Measurements from ENCODE around the gene HDHD5. TPM values are rescaled to one million over a fixed set of nuclear protein-coding genes. Genes with fewer than 3 reads are reported as not detected.

HDHD5 gene
- total and polyA plus RNA-seq, 10 donors: 25.4 to 47.6 (median 32.3) TPM

GRCh38 chr22:17191163-17191784 lies 32.2 kb upstream of the HDHD5 start:
- peaks cover 0 to 69% (median 34%) of the 10 kb centered on the region in 6 donors for H3K36me3 ChIP-seq
- intact Hi-C loops (cut with DNase I; ENCODE audit: low total_unique reads): no loop called here
- H3K9me3 ChIP-seq: no peaks in the 10 kb centered on the region
- H3K4me3 ChIP-seq: no peak overlapping the region
- no peak for DNase-seq
- TF ChIP-seq POLR2AphosphoS5 (IDR thresholded peaks at IDR 0.05): no peak
- TF ChIP-seq POLR2A (IDR thresholded peaks at IDR 0.05): no peak
- TF ChIP-seq, protein P1, sequence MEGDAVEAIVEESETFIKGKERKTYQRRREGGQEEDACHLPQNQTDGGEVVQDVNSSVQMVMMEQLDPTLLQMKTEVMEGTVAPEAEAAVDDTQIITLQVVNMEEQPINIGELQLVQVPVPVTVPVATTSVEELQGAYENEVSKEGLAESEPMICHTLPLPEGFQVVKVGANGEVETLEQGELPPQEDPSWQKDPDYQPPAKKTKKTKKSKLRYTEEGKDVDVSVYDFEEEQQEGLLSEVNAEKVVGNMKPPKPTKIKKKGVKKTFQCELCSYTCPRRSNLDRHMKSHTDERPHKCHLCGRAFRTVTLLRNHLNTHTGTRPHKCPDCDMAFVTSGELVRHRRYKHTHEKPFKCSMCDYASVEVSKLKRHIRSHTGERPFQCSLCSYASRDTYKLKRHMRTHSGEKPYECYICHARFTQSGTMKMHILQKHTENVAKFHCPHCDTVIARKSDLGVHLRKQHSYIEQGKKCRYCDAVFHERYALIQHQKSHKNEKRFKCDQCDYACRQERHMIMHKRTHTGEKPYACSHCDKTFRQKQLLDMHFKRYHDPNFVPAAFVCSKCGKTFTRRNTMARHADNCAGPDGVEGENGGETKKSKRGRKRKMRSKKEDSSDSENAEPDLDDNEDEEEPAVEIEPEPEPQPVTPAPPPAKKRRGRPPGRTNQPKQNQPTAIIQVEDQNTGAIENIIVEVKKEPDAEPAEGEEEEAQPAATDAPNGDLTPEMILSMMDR (IDR thresholded peaks at IDR 0.05 in 8 of 11, conservative IDR thresholded peaks at IDR 0.05 in 3 of 11): no peak
- WGBS, 5 donors: 83 to 90% (median 89%) methylated on average over 11 to 12 of the region's 12 CpGs
- H3K4me1 ChIP-seq: peaks cover 0 to 5% (median 0%) of the 10 kb centered on the region in 6 donors
- H3K27ac ChIP-seq: no peak overlapping the region
- H3K27me3 ChIP-seq (replicated peaks in 1 of 7): no peaks in the 10 kb centered on the region

DNA sequence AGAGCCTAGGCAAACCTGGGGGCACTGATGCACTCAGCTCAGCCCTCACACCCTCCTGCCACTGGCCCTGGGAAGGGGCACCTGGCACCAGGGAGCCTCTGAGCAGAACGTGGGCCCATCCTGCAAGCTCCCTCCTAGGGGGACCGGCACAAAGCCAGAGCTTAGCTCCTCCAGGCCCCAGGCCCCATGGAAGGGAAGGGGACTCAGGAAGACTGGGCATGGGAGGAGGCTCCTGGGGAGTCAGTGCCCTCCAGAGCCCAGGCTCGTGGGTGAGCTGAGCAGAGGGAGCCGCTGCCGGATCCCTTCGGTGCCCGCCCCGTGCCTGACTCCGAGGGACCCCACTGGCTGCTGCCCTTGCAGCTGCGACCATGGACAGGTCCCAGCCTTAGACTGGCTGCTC lies 31.6 kb upstream of the HDHD5 start:
- 91 to 100% (median 95%) methylated on average over 1 to 10 of the region's 10 CpGs; no CpG with 5 or more reads in 1 of the 5 donors for WGBS, 5 donors
- TF ChIP-seq, protein P1 (IDR thresholded peaks at IDR 0.05 in 8 of 11, conservative IDR thresholded peaks at IDR 0.05 in 3 of 11): no peak
- TF ChIP-seq POLR2AphosphoS5 (IDR thresholded peaks at IDR 0.05): peak in 1 of 3 donors; percentile 60
- H3K4me1 ChIP-seq: peaks cover 0 to 5% (median 0%) of the 10 kb centered on the region in 6 donors
- no peaks in the 10 kb centered on the region for H3K27me3 ChIP-seq (replicated peaks in 1 of 7)
- no peak overlapping the region for H3K27ac ChIP-seq
- no peaks in the 10 kb centered on the region for H3K9me3 ChIP-seq
- no peak for DNase-seq
- H3K4me3 ChIP-seq: no peak overlapping the region
- peaks cover 0 to 69% (median 40%) of the 10 kb centered on the region in 6 donors for H3K36me3 ChIP-seq
- intact Hi-C loops (cut with DNase I; ENCODE audit: low total_unique reads): no loop called here

DNA sequence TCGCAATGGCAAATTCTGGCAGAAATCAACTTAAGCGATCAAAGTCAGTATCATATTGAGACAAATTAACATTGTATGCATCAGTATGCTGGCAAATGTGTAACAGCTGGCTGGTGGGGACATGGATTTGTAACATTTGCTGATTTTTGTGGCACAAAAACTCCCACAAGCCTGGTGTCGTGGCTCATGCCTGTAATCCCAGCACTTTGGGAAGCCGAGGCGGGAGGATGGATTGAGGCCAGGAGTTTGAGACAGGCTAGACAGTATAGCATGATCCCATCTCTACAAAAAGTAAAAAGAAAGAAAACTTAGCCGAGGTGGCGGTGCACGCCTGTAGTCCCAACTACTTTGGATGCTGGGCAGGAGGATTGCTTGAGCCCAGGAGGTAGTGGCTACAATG lies 17.6 kb upstream of the HDHD5 start:
- H3K9me3 ChIP-seq: no peaks in the 10 kb centered on the region
- no peak for TF ChIP-seq POLR2AphosphoS5 (IDR thresholded peaks at IDR 0.05)
- TF ChIP-seq POLR2A (IDR thresholded peaks at IDR 0.05): no peak
- no peak for DNase-seq
- H3K4me3 ChIP-seq: no peak overlapping the region
- no peak overlapping the region for H3K27ac ChIP-seq
- peaks cover 0 to 8% (median 6%) of the 10 kb centered on the region in 6 donors for H3K4me1 ChIP-seq
- peaks cover 0 to 34% (median 24%) of the 10 kb centered on the region in 6 donors for H3K36me3 ChIP-seq
- WGBS, 5 donors: 89 to 96% (median 95%) methylated on average over 8 of the region's 8 CpGs
- intact Hi-C loops (cut with DNase I; ENCODE audit: low total_unique reads): no loop called here
- H3K27me3 ChIP-seq (replicated peaks in 1 of 7): no peaks in the 10 kb centered on the region

GRCh38 chr22:17172029-17172833 lies 13.2 kb upstream of the HDHD5 start:
- DNase-seq: peak; percentile 81
- H3K36me3 ChIP-seq: no peaks in the 10 kb centered on the region
- peaks cover 0 to 29% (median 15%) of the 10 kb centered on the region in 6 donors for H3K4me1 ChIP-seq
- H3K4me3 ChIP-seq: peak overlapping the region; percentile 45 to 87 (median 72)
- no peaks in the 10 kb centered on the region for H3K9me3 ChIP-seq
- 53 to 64% (median 60%) methylated on average over 24 of the region's 24 CpGs for WGBS, 5 donors
- peak overlapping the region; percentile 88 to 96 (median 94) for H3K27ac ChIP-seq
- intact Hi-C loops (cut with DNase I; ENCODE audit: low total_unique reads): loop anchor here (2.0 to 5.0 kb wide), 2 partner anchors 100 to 331 kb away; no protein-coding TSS in a partner anchor
- H3K27me3 ChIP-seq (replicated peaks in 1 of 7): no peaks in the 10 kb centered on the region
- TF ChIP-seq POLR2A (IDR thresholded peaks at IDR 0.05): no peak
- TF ChIP-seq, protein P1 (IDR thresholded peaks at IDR 0.05 in 8 of 11, conservative IDR thresholded peaks at IDR 0.05 in 3 of 11): peak in 1 of 11 experiments; percentile 9
